HCT116 (cell line): Measurements from ENCODE around the gene INPP5E.

ENCODE experiments used
- CEBPB ChIP-seq: IDR thresholded peaks from 2 replicates; pipeline ENCODE4 v1.6.1; 2012; ENCODE audit warnings: low read depth
- EGR1 ChIP-seq: IDR thresholded peaks from 2 replicates; pipeline ENCODE4 v1.6.1; 2012; ENCODE audit warnings: low read depth
- ELF1 ChIP-seq: IDR thresholded peaks from 2 replicates; pipeline ENCODE4 v1.6.1; 2012; ENCODE audit warnings: low read depth, borderline replicate concordance
- EZH2 ChIP-seq: fragments of 200-600 bp; sonication (generic); IDR thresholded peaks from 2 replicates; pipeline ENCODE4 v1.6.1; 2017; ENCODE audit warnings: antibody characterized with exemption, mixed run types
- EZH2phosphoT487 ChIP-seq: fragments of 200-600 bp; IDR thresholded peaks from 2 replicates; pipeline ENCODE4 v1.6.1; 2018; ENCODE audit warnings: antibody characterized with exemption, borderline replicate concordance
- FOSL1 ChIP-seq: IDR thresholded peaks from 2 replicates; pipeline ENCODE4 v1.6.1; 2012; ENCODE audit warnings: low read depth
- JUND ChIP-seq: IDR thresholded peaks from 2 replicates; pipeline ENCODE4 v1.6.1; 2012
- MAX ChIP-seq: IDR thresholded peaks from 2 replicates; pipeline ENCODE4 v1.6.1; 2012
- POLR2A ChIP-seq: IDR thresholded peaks from 2 replicates; pipeline ENCODE4 v1.7.0; 2011; ENCODE audit warnings: borderline replicate concordance; ENCODE audit not compliant: insufficient read depth, insufficient read length; ENCODE audit errors: extremely low read depth
- RAD21 ChIP-seq: IDR thresholded peaks from 2 replicates; pipeline ENCODE4 v1.6.1; 2012; ENCODE audit warnings: low read depth, mild to moderate bottlenecking
- TCF7L2 ChIP-seq: IDR thresholded peaks from 2 replicates; pipeline ENCODE4 v1.7.0; 2011; ENCODE audit warnings: borderline replicate concordance, inconsistent platforms; ENCODE audit not compliant: insufficient read depth, insufficient read length; ENCODE audit errors: extremely low read depth
- ZNF274 ChIP-seq: fragments of 200-500 bp; sonication (Bioruptor generic); IDR thresholded peaks from 2 replicates; pipeline ENCODE4 v1.6.1; 2014; ENCODE audit warnings: mild to moderate bottlenecking, low read depth, low read length, inconsistent platforms
- TF ChIP-seq, protein P1 (sequence below), 3 experiments: fragments of 200-600 bp in 1 of 3; sonication (generic) in 1 of 3; IDR thresholded peaks in 2 of 3; conservative IDR thresholded peaks in 1 of 3; 2 replicates each; pipeline ENCODE4 v1.5.1; 2012 to 2017; ENCODE audit warnings: low read depth in 2 of 3, low read length in 2 of 3, antibody characterized with exemption in 1 of 3, borderline replicate concordance in 1 of 3, control low read depth in 1 of 3, mild to moderate bottlenecking in 1 of 3, mixed read lengths in 1 of 3, mixed run types in 1 of 3, moderate library complexity in 1 of 3; ENCODE audit not compliant: insufficient read depth in 1 of 3
- TF ChIP-seq, protein P2 (sequence below): IDR thresholded peaks from 2 replicates; pipeline ENCODE4 v1.6.1; 2011; ENCODE audit warnings: mild to moderate bottlenecking, low read length, moderate library complexity; ENCODE audit not compliant: insufficient replicate concordance; ENCODE audit errors: extremely low read depth

DNA sequence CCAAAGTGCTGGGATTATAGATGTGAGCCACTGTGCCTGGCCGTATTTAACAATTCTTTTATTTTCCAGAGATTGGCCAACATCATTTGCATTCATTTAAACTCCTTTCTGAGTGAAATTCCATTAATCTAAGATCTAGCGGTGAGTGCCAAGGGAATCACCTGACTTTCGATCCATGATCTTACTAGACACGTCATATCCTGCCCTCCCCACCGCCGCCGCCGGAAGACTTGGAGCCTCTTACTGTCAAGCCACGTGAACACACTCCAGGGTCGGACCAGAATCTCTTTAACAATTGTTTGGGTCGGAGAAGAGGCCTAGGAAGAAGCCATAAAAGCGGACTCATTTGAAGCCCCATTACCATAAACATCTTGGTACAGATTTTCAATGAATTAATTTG is 12.9 kb downstream of the INPP5E start:
- TF ChIP-seq, protein P1, sequence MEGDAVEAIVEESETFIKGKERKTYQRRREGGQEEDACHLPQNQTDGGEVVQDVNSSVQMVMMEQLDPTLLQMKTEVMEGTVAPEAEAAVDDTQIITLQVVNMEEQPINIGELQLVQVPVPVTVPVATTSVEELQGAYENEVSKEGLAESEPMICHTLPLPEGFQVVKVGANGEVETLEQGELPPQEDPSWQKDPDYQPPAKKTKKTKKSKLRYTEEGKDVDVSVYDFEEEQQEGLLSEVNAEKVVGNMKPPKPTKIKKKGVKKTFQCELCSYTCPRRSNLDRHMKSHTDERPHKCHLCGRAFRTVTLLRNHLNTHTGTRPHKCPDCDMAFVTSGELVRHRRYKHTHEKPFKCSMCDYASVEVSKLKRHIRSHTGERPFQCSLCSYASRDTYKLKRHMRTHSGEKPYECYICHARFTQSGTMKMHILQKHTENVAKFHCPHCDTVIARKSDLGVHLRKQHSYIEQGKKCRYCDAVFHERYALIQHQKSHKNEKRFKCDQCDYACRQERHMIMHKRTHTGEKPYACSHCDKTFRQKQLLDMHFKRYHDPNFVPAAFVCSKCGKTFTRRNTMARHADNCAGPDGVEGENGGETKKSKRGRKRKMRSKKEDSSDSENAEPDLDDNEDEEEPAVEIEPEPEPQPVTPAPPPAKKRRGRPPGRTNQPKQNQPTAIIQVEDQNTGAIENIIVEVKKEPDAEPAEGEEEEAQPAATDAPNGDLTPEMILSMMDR (IDR thresholded peaks at IDR 0.05 in 2 of 3, conservative IDR thresholded peaks at IDR 0.05 in 1 of 3; ENCODE audit: borderline replicate concordance in 1 of 3, insufficient read depth in 1 of 3, low read depth in 2 of 3, low read length in 2 of 3), result no peak
- TF ChIP-seq FOSL1, result no peak
- no peak for TF ChIP-seq ELF1
- TF ChIP-seq POLR2A, result no peak
- no peak for TF ChIP-seq EZH2phosphoT487
- TF ChIP-seq, protein P2, sequence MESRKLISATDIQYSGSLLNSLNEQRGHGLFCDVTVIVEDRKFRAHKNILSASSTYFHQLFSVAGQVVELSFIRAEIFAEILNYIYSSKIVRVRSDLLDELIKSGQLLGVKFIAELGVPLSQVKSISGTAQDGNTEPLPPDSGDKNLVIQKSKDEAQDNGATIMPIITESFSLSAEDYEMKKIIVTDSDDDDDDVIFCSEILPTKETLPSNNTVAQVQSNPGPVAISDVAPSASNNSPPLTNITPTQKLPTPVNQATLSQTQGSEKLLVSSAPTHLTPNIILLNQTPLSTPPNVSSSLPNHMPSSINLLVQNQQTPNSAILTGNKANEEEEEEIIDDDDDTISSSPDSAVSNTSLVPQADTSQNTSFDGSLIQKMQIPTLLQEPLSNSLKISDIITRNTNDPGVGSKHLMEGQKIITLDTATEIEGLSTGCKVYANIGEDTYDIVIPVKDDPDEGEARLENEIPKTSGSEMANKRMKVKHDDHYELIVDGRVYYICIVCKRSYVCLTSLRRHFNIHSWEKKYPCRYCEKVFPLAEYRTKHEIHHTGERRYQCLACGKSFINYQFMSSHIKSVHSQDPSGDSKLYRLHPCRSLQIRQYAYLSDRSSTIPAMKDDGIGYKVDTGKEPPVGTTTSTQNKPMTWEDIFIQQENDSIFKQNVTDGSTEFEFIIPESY, result no peak
- TF ChIP-seq CEBPB, result no peak
- no peak for TF ChIP-seq EGR1
- no peak for TF ChIP-seq RAD21
- no peak for TF ChIP-seq JUND
- TF ChIP-seq EZH2, result no peak
- TF ChIP-seq MAX, result no peak
- TF ChIP-seq TCF7L2, result no peak
- no peak for TF ChIP-seq ZNF274
